ENCODE measurements around the gene MDFIC. TPM values are rescaled to one million over a fixed set of nuclear protein-coding genes. Genes with fewer than 3 reads are reported as not detected.

MDFIC gene
- total and polyA plus RNA-seq, 2 experiments from 2014 or later = 3.0 to 5.2 TPM

DNA sequence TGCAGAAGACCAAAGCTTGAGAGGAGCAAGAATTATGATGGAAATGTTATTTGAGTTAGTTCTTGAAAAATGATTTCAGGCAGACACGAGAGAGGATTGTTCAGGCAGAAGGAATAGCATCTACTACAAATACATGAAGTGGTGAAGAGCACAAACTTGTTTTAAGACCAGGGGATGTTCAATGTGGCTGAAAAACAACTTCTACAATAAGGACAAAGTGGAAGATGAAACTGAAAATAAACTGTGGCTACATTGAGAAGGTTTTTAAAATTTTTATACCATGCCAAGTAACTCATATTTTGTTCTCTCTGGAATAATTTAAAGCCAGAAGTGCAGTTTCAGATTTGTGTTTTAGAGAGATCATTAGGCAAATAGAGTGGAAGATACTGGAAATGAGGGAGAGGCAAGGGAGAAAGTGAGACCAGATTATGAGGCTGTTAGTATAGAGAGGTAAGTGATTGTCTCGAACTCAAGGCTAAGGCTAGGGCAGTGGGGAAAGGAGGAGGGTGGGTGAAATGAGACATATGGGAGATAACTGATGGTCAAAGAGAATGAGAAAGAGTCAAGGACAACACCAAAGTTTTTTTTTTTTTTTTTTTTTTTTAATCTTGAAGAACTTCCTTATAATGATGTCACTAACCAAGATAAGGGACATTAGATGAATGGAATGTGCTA is 115.4 kb downstream of the MDFIC start:
- Histone ChIP-seq H3K79me2 (replicated peaks; ENCODE audit: insufficient read depth) (no peaks in the 10 kb centered on the region), H2AFZ (no peak overlapping the region), H3K27ac (ENCODE audit: low read depth) (no peak overlapping the region), H3K4me3 (no peak overlapping the region), H4K20me1 (replicated peaks; ENCODE audit: insufficient read depth) (no peaks in the 10 kb centered on the region), H3K4me2 (no peak overlapping the region), H3K27me3 (ENCODE audit: insufficient read depth) (no peaks in the 10 kb centered on the region), H3K4me1 (ENCODE audit: insufficient read depth) (peaks cover 11% of the 10 kb centered on the region; the same call in 1 of the 2 replicates), H3K36me3 (ENCODE audit: insufficient read depth) (no peaks in the 10 kb centered on the region), H3K9me2 (ENCODE audit: insufficient read depth) (0 out of 2 replicates have a peak, but pooled peaks cover 3% of the 10 kb centered on the region), H3F3A (replicated peaks; ENCODE audit: low read depth) (no peaks in the 10 kb centered on the region)
- no peak overlapping the region for H3K4me3 Mint-ChIP-seq
- DNase-seq (ENCODE audit: low spot score) (no peak), ATAC-seq (no peak)
- no peaks in the 10 kb centered on the region for H3K36me3 Mint-ChIP-seq (ENCODE audit: low read depth)
- H3K27me3 Mint-ChIP-seq (ENCODE audit: insufficient read depth, low read depth, poor library complexity) = no peaks in the 10 kb centered on the region
- no peak for TF ChIP-seq STAT1 (IDR thresholded peaks at IDR 0.05; ENCODE audit: unreplicated experiment)
- TF ChIP-seq, protein P1, sequence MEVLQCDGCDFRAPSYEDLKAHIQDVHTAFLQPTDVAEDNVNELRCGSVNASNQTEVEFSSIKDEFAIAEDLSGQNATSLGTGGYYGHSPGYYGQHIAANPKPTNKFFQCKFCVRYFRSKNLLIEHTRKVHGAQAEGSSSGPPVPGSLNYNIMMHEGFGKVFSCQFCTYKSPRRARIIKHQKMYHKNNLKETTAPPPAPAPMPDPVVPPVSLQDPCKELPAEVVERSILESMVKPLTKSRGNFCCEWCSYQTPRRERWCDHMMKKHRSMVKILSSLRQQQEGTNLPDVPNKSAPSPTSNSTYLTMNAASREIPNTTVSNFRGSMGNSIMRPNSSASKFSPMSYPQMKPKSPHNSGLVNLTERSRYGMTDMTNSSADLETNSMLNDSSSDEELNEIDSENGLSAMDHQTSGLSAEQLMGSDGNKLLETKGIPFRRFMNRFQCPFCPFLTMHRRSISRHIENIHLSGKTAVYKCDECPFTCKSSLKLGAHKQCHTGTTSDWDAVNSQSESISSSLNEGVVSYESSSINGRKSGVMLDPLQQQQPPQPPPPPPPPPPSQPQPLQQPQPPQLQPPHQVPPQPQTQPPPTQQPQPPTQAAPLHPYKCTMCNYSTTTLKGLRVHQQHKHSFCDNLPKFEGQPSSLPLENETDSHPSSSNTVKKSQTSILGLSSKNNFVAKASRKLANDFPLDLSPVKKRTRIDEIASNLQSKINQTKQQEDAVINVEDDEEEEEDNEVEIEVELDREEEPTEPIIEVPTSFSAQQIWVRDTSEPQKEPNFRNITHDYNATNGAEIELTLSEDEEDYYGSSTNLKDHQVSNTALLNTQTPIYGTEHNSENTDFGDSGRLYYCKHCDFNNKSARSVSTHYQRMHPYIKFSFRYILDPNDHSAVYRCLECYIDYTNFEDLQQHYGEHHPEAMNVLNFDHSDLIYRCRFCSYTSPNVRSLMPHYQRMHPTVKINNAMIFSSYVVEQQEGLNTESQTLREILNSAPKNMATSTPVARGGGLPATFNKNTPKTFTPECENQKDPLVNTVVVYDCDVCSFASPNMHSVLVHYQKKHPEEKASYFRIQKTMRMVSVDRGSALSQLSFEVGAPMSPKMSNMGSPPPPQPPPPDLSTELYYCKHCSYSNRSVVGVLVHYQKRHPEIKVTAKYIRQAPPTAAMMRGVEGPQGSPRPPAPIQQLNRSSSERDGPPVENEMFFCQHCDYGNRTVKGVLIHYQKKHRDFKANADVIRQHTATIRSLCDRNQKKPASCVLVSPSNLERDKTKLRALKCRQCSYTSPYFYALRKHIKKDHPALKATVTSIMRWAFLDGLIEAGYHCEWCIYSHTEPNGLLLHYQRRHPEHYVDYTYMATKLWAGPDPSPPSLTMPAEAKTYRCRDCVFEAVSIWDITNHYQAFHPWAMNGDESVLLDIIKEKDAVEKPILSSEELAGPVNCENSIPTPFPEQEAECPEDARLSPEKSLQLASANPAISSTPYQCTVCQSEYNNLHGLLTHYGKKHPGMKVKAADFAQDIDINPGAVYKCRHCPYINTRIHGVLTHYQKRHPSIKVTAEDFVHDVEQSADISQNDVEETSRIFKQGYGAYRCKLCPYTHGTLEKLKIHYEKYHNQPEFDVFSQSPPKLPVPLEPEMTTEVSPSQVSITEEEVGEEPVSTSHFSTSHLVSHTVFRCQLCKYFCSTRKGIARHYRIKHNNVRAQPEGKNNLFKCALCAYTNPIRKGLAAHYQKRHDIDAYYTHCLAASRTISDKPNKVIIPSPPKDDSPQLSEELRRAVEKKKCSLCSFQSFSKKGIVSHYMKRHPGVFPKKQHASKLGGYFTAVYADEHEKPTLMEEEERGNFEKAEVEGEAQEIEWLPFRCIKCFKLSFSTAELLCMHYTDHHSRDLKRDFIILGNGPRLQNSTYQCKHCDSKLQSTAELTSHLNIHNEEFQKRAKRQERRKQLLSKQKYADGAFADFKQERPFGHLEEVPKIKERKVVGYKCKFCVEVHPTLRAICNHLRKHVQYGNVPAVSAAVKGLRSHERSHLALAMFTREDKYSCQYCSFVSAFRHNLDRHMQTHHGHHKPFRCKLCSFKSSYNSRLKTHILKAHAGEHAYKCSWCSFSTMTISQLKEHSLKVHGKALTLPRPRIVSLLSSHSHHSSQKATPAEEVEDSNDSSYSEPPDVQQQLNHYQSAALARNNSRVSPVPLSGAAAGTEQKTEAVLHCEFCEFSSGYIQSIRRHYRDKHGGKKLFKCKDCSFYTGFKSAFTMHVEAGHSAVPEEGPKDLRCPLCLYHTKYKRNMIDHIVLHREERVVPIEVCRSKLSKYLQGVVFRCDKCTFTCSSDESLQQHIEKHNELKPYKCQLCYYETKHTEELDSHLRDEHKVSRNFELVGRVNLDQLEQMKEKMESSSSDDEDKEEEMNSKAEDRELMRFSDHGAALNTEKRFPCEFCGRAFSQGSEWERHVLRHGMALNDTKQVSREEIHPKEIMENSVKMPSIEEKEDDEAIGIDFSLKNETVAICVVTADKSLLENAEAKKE (CRISPR knock-in tag; IDR thresholded peaks at IDR 0.05) = no peak
- no peaks in the 10 kb centered on the region for H3K9me3 Mint-ChIP-seq
- no peak overlapping the region for H3K27ac Mint-ChIP-seq
- peaks cover 16% of the 10 kb centered on the region; the same call in 2 of the 3 replicates for H3K4me1 Mint-ChIP-seq

DNA sequence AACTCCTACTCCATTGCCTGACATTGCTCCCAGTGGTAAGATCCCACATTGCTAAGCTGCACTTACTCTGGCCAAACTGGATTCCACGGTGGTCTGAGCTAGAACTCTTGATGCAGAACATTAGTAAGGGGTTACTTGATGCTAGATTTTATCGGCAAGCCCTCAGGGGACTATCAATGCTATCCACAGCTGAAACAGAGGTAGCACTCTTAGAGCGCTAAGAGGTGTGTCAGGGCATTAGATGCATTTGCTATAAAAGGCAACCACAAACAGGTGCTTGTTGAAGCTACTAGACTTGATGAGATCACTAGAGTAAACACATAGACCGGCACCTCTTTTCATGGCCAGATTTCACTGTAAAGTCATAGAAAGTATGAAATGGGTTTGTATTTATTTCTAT is 116.3 kb downstream of the MDFIC start:
- Histone ChIP-seq H3K9me2 (ENCODE audit: insufficient read depth) (0 out of 2 replicates have a peak, but pooled peaks cover 3% of the 10 kb centered on the region), H3K27ac (ENCODE audit: low read depth) (no peak overlapping the region), H3K36me3 (ENCODE audit: insufficient read depth) (no peaks in the 10 kb centered on the region), H3K4me3 (no peak overlapping the region), H3K79me2 (replicated peaks; ENCODE audit: insufficient read depth) (no peaks in the 10 kb centered on the region), H2AFZ (no peak overlapping the region), H3K4me2 (no peak overlapping the region), H3K27me3 (ENCODE audit: insufficient read depth) (no peaks in the 10 kb centered on the region), H3K4me1 (ENCODE audit: insufficient read depth) (peaks cover 8% of the 10 kb centered on the region; the same call in 1 of the 2 replicates), H4K20me1 (replicated peaks; ENCODE audit: insufficient read depth) (no peaks in the 10 kb centered on the region), H3F3A (replicated peaks; ENCODE audit: low read depth) (no peaks in the 10 kb centered on the region)
- Mint-ChIP-seq H3K9me3 (no peaks in the 10 kb centered on the region), H3K27me3 (ENCODE audit: insufficient read depth, low read depth, poor library complexity) (no peaks in the 10 kb centered on the region), H3K4me3 (no peak overlapping the region), H3K27ac (no peak overlapping the region), H3K36me3 (ENCODE audit: low read depth) (no peaks in the 10 kb centered on the region), H3K4me1 (peaks cover 7% of the 10 kb centered on the region; the same call in 2 of the 3 replicates)
- DNase-seq (ENCODE audit: low spot score) (no peak), ATAC-seq (no peak)
- TF ChIP-seq ZNF114 (CRISPR knock-in tag; IDR thresholded peaks at IDR 0.05) = no peak
- TF ChIP-seq, protein P2, sequence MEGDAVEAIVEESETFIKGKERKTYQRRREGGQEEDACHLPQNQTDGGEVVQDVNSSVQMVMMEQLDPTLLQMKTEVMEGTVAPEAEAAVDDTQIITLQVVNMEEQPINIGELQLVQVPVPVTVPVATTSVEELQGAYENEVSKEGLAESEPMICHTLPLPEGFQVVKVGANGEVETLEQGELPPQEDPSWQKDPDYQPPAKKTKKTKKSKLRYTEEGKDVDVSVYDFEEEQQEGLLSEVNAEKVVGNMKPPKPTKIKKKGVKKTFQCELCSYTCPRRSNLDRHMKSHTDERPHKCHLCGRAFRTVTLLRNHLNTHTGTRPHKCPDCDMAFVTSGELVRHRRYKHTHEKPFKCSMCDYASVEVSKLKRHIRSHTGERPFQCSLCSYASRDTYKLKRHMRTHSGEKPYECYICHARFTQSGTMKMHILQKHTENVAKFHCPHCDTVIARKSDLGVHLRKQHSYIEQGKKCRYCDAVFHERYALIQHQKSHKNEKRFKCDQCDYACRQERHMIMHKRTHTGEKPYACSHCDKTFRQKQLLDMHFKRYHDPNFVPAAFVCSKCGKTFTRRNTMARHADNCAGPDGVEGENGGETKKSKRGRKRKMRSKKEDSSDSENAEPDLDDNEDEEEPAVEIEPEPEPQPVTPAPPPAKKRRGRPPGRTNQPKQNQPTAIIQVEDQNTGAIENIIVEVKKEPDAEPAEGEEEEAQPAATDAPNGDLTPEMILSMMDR (conservative IDR thresholded peaks at IDR 0.05; ENCODE audit: low read depth in 2 of 2) = no peak
- TF ChIP-seq, protein P3, sequence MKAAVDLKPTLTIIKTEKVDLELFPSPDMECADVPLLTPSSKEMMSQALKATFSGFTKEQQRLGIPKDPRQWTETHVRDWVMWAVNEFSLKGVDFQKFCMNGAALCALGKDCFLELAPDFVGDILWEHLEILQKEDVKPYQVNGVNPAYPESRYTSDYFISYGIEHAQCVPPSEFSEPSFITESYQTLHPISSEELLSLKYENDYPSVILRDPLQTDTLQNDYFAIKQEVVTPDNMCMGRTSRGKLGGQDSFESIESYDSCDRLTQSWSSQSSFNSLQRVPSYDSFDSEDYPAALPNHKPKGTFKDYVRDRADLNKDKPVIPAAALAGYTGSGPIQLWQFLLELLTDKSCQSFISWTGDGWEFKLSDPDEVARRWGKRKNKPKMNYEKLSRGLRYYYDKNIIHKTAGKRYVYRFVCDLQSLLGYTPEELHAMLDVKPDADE (IDR thresholded peaks at IDR 0.05) = no peak
